WERI-Rb-1 (cell line): ENCODE measurements around the gene DNAI1.

Experiments
- DNase-seq: peaks from one replicate; pipeline ENCODE4 v3.0.0-alpha.2; 2020
- H3K27ac ChIP-seq: fragments of 250-450 bp; sonication (Bioruptor Pico); 2 replicates; pipeline ENCODE4 v1.5.1; 2020; ENCODE audit warnings: mild to moderate bottlenecking, moderate library complexity
- H3K27me3 ChIP-seq: fragments of 250-450 bp; sonication (Bioruptor Pico); 2 replicates; pipeline ENCODE4 v1.5.1; 2021; ENCODE audit warnings: mild to moderate bottlenecking, low read depth, moderate library complexity; ENCODE audit not compliant: insufficient read depth, severe bottlenecking
- H3K36me3 ChIP-seq: fragments of 250-450 bp; sonication (Bioruptor Pico); 2 replicates; pipeline ENCODE4 v1.5.1; 2020; ENCODE audit warnings: mild to moderate bottlenecking, moderate library complexity
- H3K4me3 ChIP-seq: 2 replicates; pipeline ENCODE4 v1.5.1; 2011; ENCODE audit warnings: low read depth, mild to moderate bottlenecking, control low read depth, low read length
- H3K9me3 ChIP-seq: fragments of 250-450 bp; sonication (Bioruptor Pico); 2 replicates; pipeline ENCODE4 v1.5.1; 2021; ENCODE audit warnings: mild to moderate bottlenecking, moderate library complexity; ENCODE audit not compliant: severe bottlenecking
- CTCF ChIP-seq: IDR thresholded peaks from 2 replicates; pipeline ENCODE4 v1.5.1; 2011; ENCODE audit warnings: low read depth, mild to moderate bottlenecking, control low read depth, inconsistent platforms, low read length

DNAI1 gene

GRCh38 chr9:34496149-34496712 is 37.6 kb downstream of the DNAI1 start:
- Histone ChIP-seq H3K27me3 (no peaks in the 10 kb centered on the region), H3K36me3 (no peaks in the 10 kb centered on the region), H3K4me3 (no peak overlapping the region), H3K27ac (no peak overlapping the region), H3K9me3 (no peaks in the 10 kb centered on the region)
- no peak for DNase-seq
- TF ChIP-seq CTCF, result no peak

GRCh38 chr9:34498553-34498952 is 39.9 kb downstream of the DNAI1 start:
- no peak overlapping the region for H3K4me3 ChIP-seq
- H3K36me3 ChIP-seq, result no peaks in the 10 kb centered on the region
- H3K27ac ChIP-seq, result no peak overlapping the region
- TF ChIP-seq CTCF, result no peak
- H3K9me3 ChIP-seq, result peaks cover 5% of the 10 kb centered on the region
- H3K27me3 ChIP-seq, result peaks cover 5% of the 10 kb centered on the region
- no peak for DNase-seq

GRCh38 chr9:34499076-34499475 is 40.5 kb downstream of the DNAI1 start:
- TF ChIP-seq CTCF, result no peak
- Histone ChIP-seq H3K9me3 (peaks cover 10% of the 10 kb centered on the region), H3K27ac (peak overlapping the region; percentile 12; the same call in 1 of the 2 replicates), H3K27me3 (peaks cover 7% of the 10 kb centered on the region), H3K36me3 (no peaks in the 10 kb centered on the region), H3K4me3 (no peak overlapping the region)
- no peak for DNase-seq

GRCh38 chr9:34500623-34501267 is 42.1 kb downstream of the DNAI1 start:
- peak; percentile 96 for TF ChIP-seq CTCF
- Histone ChIP-seq H3K27ac (no peak overlapping the region), H3K27me3 (peaks cover 7% of the 10 kb centered on the region), H3K9me3 (peaks cover 20% of the 10 kb centered on the region), H3K36me3 (no peaks in the 10 kb centered on the region), H3K4me3 (no peak overlapping the region)
- peak; percentile 67 for DNase-seq

GRCh38 chr9:34501372-34501771 is 42.8 kb downstream of the DNAI1 start:
- Histone ChIP-seq H3K27ac (no peak overlapping the region), H3K27me3 (peaks cover 7% of the 10 kb centered on the region), H3K36me3 (no peaks in the 10 kb centered on the region), H3K4me3 (no peak overlapping the region), H3K9me3 (peaks cover 20% of the 10 kb centered on the region)
- no peak for DNase-seq
- TF ChIP-seq CTCF, result no peak
